B cell (primary cell): ENCODE measurements around the gene MBP. TPM values are rescaled to one million over a fixed set of nuclear protein-coding genes. Genes with fewer than 3 reads are reported as not detected.

Source experiments
- ATAC-seq: fragments of 200-7000 bp; cut with Tn5 transposase; one replicate; pipeline ENCODE4 v1.10.0; 2021; ENCODE audit warnings: low read depth, mild to moderate bottlenecking, moderate number of reproducible peaks, moderate library complexity
- CTCF ChIA-PET: fragments of 350-600 bp; sonication (Branson Sonifier 250); formaldehyde crosslinking; loops from one replicate; lab custom pipeline; 2021; ENCODE audit warnings: antibody characterized with exemption, inconsistent platforms; lab: Charles Lee
- POLR2A ChIA-PET: fragments of 350-600 bp; sonication (Branson Sonifier 250); formaldehyde crosslinking; loops from one replicate; lab custom pipeline; 2021; ENCODE audit warnings: antibody characterized with exemption; lab: Charles Lee
- DNase-seq: peaks from one replicate; pipeline ENCODE4 v3.0.0; 2013
- H2AFZ ChIP-seq: 2 replicates; pipeline ENCODE4 v1.6.1; 2012; ENCODE audit warnings: mild to moderate bottlenecking, low read depth, low read length; ENCODE audit not compliant: insufficient read depth, poor library complexity, severe bottlenecking
- H3K27ac ChIP-seq, 2 donors: 1 replicate in 1 of 2; 2 replicates in 1 of 2; pipeline ENCODE4 v1.5.1; 2012 to 2013; ENCODE audit warnings: low read length in 2 of 2, mild to moderate bottlenecking in 2 of 2, moderate library complexity in 1 of 2
- H3K27me3 ChIP-seq, 4 experiments: fragments of 200-600 bp in 1 of 4; sonication (generic) in 1 of 4; replicated peaks in 1 of 4; 1 replicate in 2 of 4; 2 replicates in 2 of 4; pipeline versions ENCODE4 v1.6.1 to v1.7.0; 2013 to 2016; ENCODE audit warnings: low read length in 3 of 4, mild to moderate bottlenecking in 2 of 4, mixed read lengths in 1 of 4, moderate library complexity in 1 of 4; ENCODE audit not compliant: insufficient read depth in 4 of 4, control insufficient read depth in 3 of 4; ENCODE audit errors: control extremely low read depth in 1 of 4
- H3K36me3 ChIP-seq, 2 experiments: replicated peaks in 1 of 2; 1 replicate in 1 of 2; 2 replicates in 1 of 2; pipeline versions ENCODE4 v1.6.1 to v1.7.1; 2013; ENCODE audit warnings: low read length in 1 of 2; ENCODE audit not compliant: insufficient read depth in 2 of 2, control insufficient read depth in 1 of 2; ENCODE audit errors: control extremely low read depth in 1 of 2, extremely low read depth in 1 of 2
- H3K4me1 ChIP-seq, 2 donors: fragments of 200-600 bp in 1 of 2; sonication (generic) in 1 of 2; 1 replicate in 1 of 2; 2 replicates in 1 of 2; pipeline versions ENCODE4 v1.5.1 to v1.6.1; 2013 to 2017; ENCODE audit warnings: low read length in 2 of 2; ENCODE audit not compliant: control insufficient read depth in 2 of 2, insufficient read depth in 2 of 2
- H3K4me2 ChIP-seq: replicated peaks from 2 replicates; pipeline ENCODE3; 2012; ENCODE audit warnings: mild to moderate bottlenecking, low read depth, low read length; ENCODE audit not compliant: poor library complexity, severe bottlenecking
- H3K4me3 ChIP-seq, 5 experiments: fragments of 200-600 bp in 1 of 5; sonication (generic) in 1 of 5; 1 replicate in 3 of 5; 2 replicates in 2 of 5; pipeline versions ENCODE4 v1.5.1 to v1.7.0; 2011 to 2016; ENCODE audit warnings: low read length in 4 of 5, mild to moderate bottlenecking in 4 of 5, low read depth in 2 of 5, control low read depth in 1 of 5, moderate library complexity in 1 of 5; ENCODE audit not compliant: insufficient read depth in 1 of 5; ENCODE audit errors: control extremely low read depth in 1 of 5, extremely low read depth in 1 of 5
- H3K79me2 ChIP-seq: fragments of 200-600 bp; sonication (generic); one replicate; pipeline ENCODE4 v1.6.0; 2016; ENCODE audit warnings: low read length; ENCODE audit not compliant: control insufficient read depth, insufficient read depth
- H3K9ac ChIP-seq: fragments of 200-600 bp; sonication (generic); 2 replicates; pipeline ENCODE4 v1.6.1; 2017; ENCODE audit warnings: mild to moderate bottlenecking, low read length, moderate library complexity
- H3K9me3 ChIP-seq, 3 donors: one replicate each; pipeline versions ENCODE4 v1.6.1 to v1.7.1; 2013; ENCODE audit warnings: low read length in 2 of 3; ENCODE audit not compliant: control insufficient read depth in 2 of 3, insufficient read depth in 1 of 3; ENCODE audit errors: control extremely low read depth in 1 of 3
- H4K20me1 ChIP-seq: 2 replicates; pipeline ENCODE4 v1.6.0; 2012; ENCODE audit warnings: mild to moderate bottlenecking, low read length; ENCODE audit not compliant: insufficient read depth, control insufficient read depth, poor library complexity, severe bottlenecking
- H3K27ac Mint-ChIP-seq: one replicate; pipeline ENCODE4 v1.8.0; 2021; ENCODE audit warnings: mixed read lengths
- H3K27me3 Mint-ChIP-seq: one replicate; pipeline ENCODE4 v1.8.0; 2021; ENCODE audit warnings: mixed read lengths
- H3K4me1 Mint-ChIP-seq: one replicate; pipeline ENCODE4 v1.8.0; 2021; ENCODE audit warnings: mixed read lengths
- H3K4me3 Mint-ChIP-seq: one replicate; pipeline ENCODE4 v1.8.0; 2021; ENCODE audit warnings: mixed read lengths
- H3K9me3 Mint-ChIP-seq: one replicate; pipeline ENCODE4 v1.8.0; 2022; ENCODE audit warnings: mixed read lengths; ENCODE audit not compliant: insufficient read depth
- EZH2 ChIP-seq: IDR thresholded peaks from 2 replicates; pipeline ENCODE4 v1.6.1; 2012; ENCODE audit warnings: borderline replicate concordance, low read depth, mild to moderate bottlenecking, moderate library complexity, low read length; ENCODE audit not compliant: insufficient read depth, poor library complexity, severe bottlenecking
- WGBS: methylation state at CpG from one replicate; pipeline ENCODE4 v1.1.5; 2013; ENCODE audit warnings: missing lambda C conversion rate; ENCODE audit not compliant: insufficient coverage; 5-methylcytosine and 5-hydroxymethylcytosine counted together
- intact Hi-C: fragments of 100-400 bp; cut with micrococcal nuclease; formaldehyde crosslinking; loops from one replicate; pipeline ENCODE4 v1.10.0; 2022
- polyA plus RNA-seq: library from polyadenylated mRNA; depleted of rRNA; stranded (reverse); fragments of >200 nt; gene quantifications from 2 replicates; pipeline ENCODE4 v1.2.3, GENCODE V29; 2012
- total RNA-seq, 2 donors: library from RNA; stranded (reverse); fragments of 120-200 nt in 1 of 2; gene quantifications; 1 replicate in 1 of 2; 2 replicates in 1 of 2; pipeline versions ENCODE4 v1.2.3 to v1.2.4, GENCODE V29; 2013 to 2022
- TF ChIP-seq, protein P1 (sequence below): fragments of 200-600 bp; IDR thresholded peaks from one replicate; pipeline ENCODE4 v1.8.0; 2022; ENCODE audit warnings: antibody characterized with exemption, mild to moderate bottlenecking

Gene MBP
- total and polyA plus RNA-seq, 2 donors (not counting 1 experiment from before 2014, with no cell fraction given), result 30.1 to 192 TPM

DNA sequence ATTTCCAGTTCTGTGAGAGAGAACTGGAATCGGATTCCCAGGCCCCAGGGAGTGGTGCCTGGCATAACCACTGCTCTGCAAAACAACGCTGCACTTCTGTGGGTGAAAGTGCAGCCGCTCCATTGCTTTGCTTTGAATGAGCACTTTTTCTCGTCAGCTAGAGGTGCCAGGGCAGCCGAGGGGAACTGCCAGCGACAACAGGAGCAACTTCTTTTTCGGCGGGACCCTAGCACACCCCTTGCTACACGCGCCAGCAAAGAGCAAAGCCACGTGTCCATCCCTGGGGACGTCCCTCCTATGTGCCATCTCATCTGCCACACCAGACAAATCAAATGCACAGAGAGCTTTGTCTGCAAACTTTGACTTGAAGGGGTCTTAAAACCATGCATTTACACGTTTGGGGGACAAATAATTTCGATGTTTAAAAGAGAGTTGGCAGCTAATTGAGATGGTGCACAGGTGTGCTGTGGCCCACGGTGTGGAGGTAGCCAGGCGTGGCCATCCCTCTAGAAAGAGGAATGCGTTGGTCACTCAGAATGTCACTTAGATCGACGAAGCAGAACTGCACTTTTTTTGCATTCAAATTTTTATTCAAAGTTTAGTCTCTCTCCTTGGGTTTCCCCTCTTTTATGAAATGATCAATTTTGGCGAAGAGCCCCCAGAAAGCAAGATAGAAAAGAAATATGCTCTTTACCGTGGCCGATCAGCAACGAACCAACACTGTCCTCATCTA lies 151.8 kb downstream of the MBP start:
- peaks cover 0 to 6% (median 0%) of the 10 kb centered on the region in 3 donors for H3K9me3 ChIP-seq
- ATAC-seq (peak; percentile 63), DNase-seq (peak; percentile 85)
- intact Hi-C loops, result loop anchor here (1.0 to 5.0 kb wide), 2 partner anchors 16 to 159 kb away; partner anchors contain the start of gene ZNF236
- no peaks in the 10 kb centered on the region for H4K20me1 ChIP-seq
- H3K79me2 ChIP-seq, result no peaks in the 10 kb centered on the region
- CTCF ChIA-PET, result interaction anchor here (0.7 to 13.3 kb wide), 11 partner anchors 13 to 229 kb away, joined by 3 to 359 read pairs (median 43); no protein-coding TSS in a partner anchor
- H3K36me3 ChIP-seq, result no peaks in the 10 kb centered on the region
- peak overlapping the region; percentile 86 to 94 for H3K27ac ChIP-seq
- no peaks in the 10 kb centered on the region for H3K27me3 Mint-ChIP-seq
- peak overlapping the region; percentile 50 for H3K9ac ChIP-seq
- peaks cover 73% of the 10 kb centered on the region for H3K4me1 Mint-ChIP-seq
- H3K27ac Mint-ChIP-seq, result peak overlapping the region; percentile 92
- H3K9me3 Mint-ChIP-seq, result no peaks in the 10 kb centered on the region
- TF ChIP-seq, protein P1, sequence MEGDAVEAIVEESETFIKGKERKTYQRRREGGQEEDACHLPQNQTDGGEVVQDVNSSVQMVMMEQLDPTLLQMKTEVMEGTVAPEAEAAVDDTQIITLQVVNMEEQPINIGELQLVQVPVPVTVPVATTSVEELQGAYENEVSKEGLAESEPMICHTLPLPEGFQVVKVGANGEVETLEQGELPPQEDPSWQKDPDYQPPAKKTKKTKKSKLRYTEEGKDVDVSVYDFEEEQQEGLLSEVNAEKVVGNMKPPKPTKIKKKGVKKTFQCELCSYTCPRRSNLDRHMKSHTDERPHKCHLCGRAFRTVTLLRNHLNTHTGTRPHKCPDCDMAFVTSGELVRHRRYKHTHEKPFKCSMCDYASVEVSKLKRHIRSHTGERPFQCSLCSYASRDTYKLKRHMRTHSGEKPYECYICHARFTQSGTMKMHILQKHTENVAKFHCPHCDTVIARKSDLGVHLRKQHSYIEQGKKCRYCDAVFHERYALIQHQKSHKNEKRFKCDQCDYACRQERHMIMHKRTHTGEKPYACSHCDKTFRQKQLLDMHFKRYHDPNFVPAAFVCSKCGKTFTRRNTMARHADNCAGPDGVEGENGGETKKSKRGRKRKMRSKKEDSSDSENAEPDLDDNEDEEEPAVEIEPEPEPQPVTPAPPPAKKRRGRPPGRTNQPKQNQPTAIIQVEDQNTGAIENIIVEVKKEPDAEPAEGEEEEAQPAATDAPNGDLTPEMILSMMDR, result no peak
- TF ChIP-seq EZH2, result no peak
- H2AFZ ChIP-seq, result peak overlapping the region; percentile 59
- peak overlapping the region; percentile 73 for H3K4me3 Mint-ChIP-seq
- peak overlapping the region; percentile 69 for H3K4me2 ChIP-seq
- no peaks in the 10 kb centered on the region for H3K27me3 ChIP-seq
- H3K4me1 ChIP-seq, result peaks cover 64 to 68% of the 10 kb centered on the region in 2 donors
- H3K4me3 ChIP-seq, result peak overlapping the region in 4 of 5 experiments; percentile 5 to 44 (median 30)
- POLR2A ChIA-PET, result interaction anchor here (0.8 to 2.3 kb wide), 6 partner anchors 10 to 159 kb away, joined by 3 to 24 read pairs (median 10); partner anchors contain the start of gene ZNF236
- 42% methylated on average over 20 of the region's 23 CpGs for WGBS
